AG04450 (cell line): Measurements from ENCODE around the gene PUS7. TPM values are rescaled to one million over a fixed set of nuclear protein-coding genes. Genes with fewer than 3 reads are reported as not detected.
"Not testable (repeated sequence)": the region's sequence is repeated elsewhere in the genome, so short reads cannot be mapped to it uniquely, and the experiment has no call there.

Source experiments
- CTCF ChIA-PET: fragments of 300-600, 350-600 bp; formaldehyde crosslinking; extraction: SDS; loops from one replicate; lab custom pipeline; 2022; ENCODE audit warnings: antibody characterized with exemption, inconsistent platforms; lab: Charles Lee
- POLR2A ChIA-PET: fragments of 350-600 bp; formaldehyde crosslinking; extraction: SDS; loops from one replicate; lab custom pipeline; 2021; ENCODE audit warnings: antibody characterized with exemption, inconsistent platforms; lab: Yijun Ruan, JAX
- DNase-seq: peaks from one replicate; pipeline ENCODE4 v3.0.0-alpha.2; 2011; ENCODE audit warnings: low read depth, low spot score
- H3K27ac ChIP-seq: one replicate; pipeline ENCODE4 v1.5.1; 2012; ENCODE audit warnings: low read depth, low read length, control low read depth
- H3K27me3 ChIP-seq: one replicate; pipeline ENCODE4 v1.6.0; 2012; ENCODE audit warnings: low read length; ENCODE audit not compliant: control insufficient read depth, insufficient read depth
- H3K4me3 ChIP-seq: 2 replicates; pipeline ENCODE4 v1.5.1; 2011; ENCODE audit warnings: mild to moderate bottlenecking, low read depth, low read length, control low read depth
- H3K9me3 ChIP-seq: 2 replicates; pipeline ENCODE4 v1.5.1; 2012; ENCODE audit warnings: low read length; ENCODE audit not compliant: control insufficient read depth, insufficient read depth
- CTCF ChIP-seq: IDR thresholded peaks from 2 replicates; pipeline ENCODE4 v1.5.1; 2011; ENCODE audit warnings: low read depth, low read length, control low read depth, inconsistent platforms
- polyA plus RNA-seq: library from polyadenylated mRNA; depleted of rRNA; stranded (reverse); fragments of >200 nt; gene quantifications from 2 replicates; pipeline ENCODE4 v1.2.3, GENCODE V29; 2011

PUS7 gene
- polyA plus RNA-seq, 1 experiment = 13.8 TPM

- ChIA-PET CTCF (interaction anchor here (1.4 kb wide), 2 partner anchors 38 to 40 kb away, joined by 3 to 4 read pairs; no protein-coding TSS in a partner anchor), POLR2A (no interaction called here)
- DNase-seq = no peak
- H3K9me3 ChIP-seq = no peaks in the 10 kb centered on the region
- no peak overlapping the region for H3K4me3 ChIP-seq
- no peaks in the 10 kb centered on the region for H3K27me3 ChIP-seq
- TF ChIP-seq CTCF = no peak
- H3K27ac ChIP-seq = peak overlapping the region; percentile 81
These were observed 83.3 kb downstream of the PUS7 start for GRCh38 chr7:105438847-105439173.

- CTCF ChIA-PET = interaction anchor here (1.4 kb wide), 1 partner anchor 39 kb away, joined by 4 read pairs; no protein-coding TSS in a partner anchor
These were observed 83.8 kb downstream of the PUS7 start for GRCh38 chr7:105438254-105438653.

GRCh38 chr7:105437356-105437755 is 84.7 kb downstream of the PUS7 start:
- H3K4me3 ChIP-seq, H3K27me3 ChIP-seq, DNase-seq, POLR2A ChIA-PET, CTCF ChIA-PET, H3K9me3 ChIP-seq, H3K27ac ChIP-seq: not testable (repeated sequence)

More at GRCh38 chr7:105438254-105438653, 83.8 kb downstream of the PUS7 start:
- Histone ChIP-seq H3K27ac (no peak overlapping the region), H3K27me3 (no peaks in the 10 kb centered on the region), H3K9me3 (no peaks in the 10 kb centered on the region), H3K4me3 (no peak overlapping the region)
- no peak for DNase-seq
- TF ChIP-seq CTCF = no peak
- POLR2A ChIA-PET = no interaction called here

GRCh38 chr7:105429746-105430612 is 92.1 kb downstream of the PUS7 start:
- Histone ChIP-seq H3K9me3 (no peaks in the 10 kb centered on the region), H3K27me3 (no peaks in the 10 kb centered on the region), H3K27ac (peak overlapping the region; percentile 11), H3K4me3 (no peak overlapping the region)
- peak; percentile 3 for DNase-seq
- peak; percentile 59 for TF ChIP-seq CTCF
- ChIA-PET POLR2A (no interaction called here), CTCF (interaction anchor here (0.6 to 1.7 kb wide), 8 partner anchors 10 to 307 kb away, joined by 3 to 5 read pairs (median 3); no protein-coding TSS in a partner anchor)

- POLR2A ChIA-PET = no interaction called here
- TF ChIP-seq CTCF = no peak
- CTCF ChIA-PET = no interaction called here
- Histone ChIP-seq H3K4me3 (no peak overlapping the region), H3K27ac (no peak overlapping the region), H3K27me3 (no peaks in the 10 kb centered on the region), H3K9me3 (no peaks in the 10 kb centered on the region)
- DNase-seq = no peak
These were observed 95.4 kb downstream of the PUS7 start for GRCh38 chr7:105426606-105427146.
